Measurements from ENCODE around the gene KCNIP3.

KCNIP3 gene

DNA sequence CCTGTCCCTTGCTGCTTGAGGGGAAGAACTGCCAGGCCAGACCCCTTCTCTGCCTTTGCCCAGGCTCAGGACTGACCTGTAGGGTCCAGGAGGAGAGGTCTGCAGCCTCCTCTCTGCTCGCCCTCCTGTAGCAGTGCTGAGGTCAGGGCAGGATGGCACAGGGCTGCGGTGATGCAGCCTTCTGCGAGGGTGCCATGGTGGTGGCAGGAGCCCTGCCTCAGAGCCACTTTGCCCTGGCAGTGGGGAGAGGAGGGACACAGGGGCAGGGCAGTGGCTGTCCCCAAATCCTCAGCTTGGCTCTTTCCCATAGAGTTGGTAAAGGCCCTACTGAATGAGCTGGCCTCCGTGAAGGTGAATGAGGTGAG, 22.0 kb upstream of the KCNIP3 start:
- no peak for DNase-seq

- no peak for DNase-seq
These were observed 21.4 kb upstream of the KCNIP3 start for GRCh38 chr2:95275601-95276243.

- no peak for DNase-seq
These were observed 20.8 kb upstream of the KCNIP3 start for GRCh38 chr2:95276244-95276887.

DNA sequence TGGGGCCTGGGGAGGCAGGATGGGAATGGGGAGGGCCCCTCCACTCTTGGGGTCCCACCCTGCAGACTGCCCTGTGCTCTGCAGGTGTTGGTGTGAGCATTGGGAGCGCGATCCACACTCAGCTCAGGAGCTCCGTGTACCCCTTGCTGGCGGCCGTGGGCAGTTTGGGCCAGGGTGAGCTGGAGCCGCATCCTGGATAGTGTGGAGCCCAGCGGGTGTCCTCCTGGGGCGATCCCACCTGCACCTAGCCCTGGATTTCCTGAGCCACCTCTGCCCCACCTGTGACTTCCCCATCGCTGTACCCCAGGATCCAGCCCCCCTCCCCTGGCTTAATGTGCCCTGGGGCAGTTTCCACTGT, 20.3 kb upstream of the KCNIP3 start:
- no peak for DNase-seq

- no peak for DNase-seq
These were observed 19.8 kb upstream of the KCNIP3 start for GRCh38 chr2:95277246-95277906.

- no peak for DNase-seq
These were observed 19.1 kb upstream of the KCNIP3 start for GRCh38 chr2:95278051-95278471.

DNA sequence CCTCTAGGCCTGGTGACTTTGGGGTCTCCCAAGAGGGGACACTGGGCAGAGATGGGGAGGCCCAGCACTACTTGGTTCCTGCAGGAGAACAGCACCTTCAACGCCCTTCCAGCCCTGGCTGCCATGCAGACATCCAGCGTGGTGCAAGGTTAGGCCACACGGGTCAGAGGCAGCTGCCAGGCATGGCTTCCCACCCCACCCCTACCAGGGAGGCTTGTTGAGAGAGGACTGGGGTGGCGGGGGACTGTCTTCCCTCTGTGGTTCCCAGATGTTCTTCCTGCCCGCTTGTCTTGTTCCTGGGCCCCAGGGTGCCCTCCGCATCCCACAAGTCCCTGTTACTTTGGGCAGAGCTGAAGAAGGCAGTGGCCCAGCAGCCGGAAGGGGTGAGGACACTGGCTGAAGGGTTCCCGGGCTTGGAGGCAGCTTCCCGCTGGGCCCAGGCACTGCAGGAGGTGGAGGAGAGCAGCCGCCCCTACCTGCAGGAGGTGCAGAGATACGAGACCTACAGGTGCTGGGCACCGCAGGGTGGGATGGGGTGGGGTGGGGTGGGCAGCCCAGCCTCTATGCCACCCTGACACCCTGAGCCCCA, 18.4 kb upstream of the KCNIP3 start:
- DNase-seq: no peak

- no peak for DNase-seq
These were observed 17.6 kb upstream of the KCNIP3 start for GRCh38 chr2:95279435-95280035.

DNA sequence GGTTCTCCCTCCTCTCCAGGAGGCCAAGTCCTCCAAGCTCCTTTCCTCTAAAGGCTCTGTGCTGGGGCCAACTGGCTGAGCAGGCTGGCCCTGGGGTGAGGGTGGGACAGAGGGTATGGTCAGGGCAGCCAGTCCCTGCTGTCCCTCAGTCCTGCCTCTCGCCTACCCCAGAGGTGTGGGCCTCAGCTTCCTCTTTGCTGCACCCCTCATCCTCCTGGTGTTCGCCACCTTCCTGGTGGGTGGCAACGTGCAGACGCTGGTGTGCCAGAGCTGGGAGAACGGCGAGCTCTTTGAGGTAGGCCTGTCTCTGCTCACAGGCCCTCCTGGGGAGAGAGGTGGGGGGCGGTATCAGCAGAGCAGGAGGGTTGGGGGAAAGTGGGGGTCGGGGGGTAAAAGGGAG, 16.1 kb upstream of the KCNIP3 start:
- no peak for DNase-seq

DNA sequence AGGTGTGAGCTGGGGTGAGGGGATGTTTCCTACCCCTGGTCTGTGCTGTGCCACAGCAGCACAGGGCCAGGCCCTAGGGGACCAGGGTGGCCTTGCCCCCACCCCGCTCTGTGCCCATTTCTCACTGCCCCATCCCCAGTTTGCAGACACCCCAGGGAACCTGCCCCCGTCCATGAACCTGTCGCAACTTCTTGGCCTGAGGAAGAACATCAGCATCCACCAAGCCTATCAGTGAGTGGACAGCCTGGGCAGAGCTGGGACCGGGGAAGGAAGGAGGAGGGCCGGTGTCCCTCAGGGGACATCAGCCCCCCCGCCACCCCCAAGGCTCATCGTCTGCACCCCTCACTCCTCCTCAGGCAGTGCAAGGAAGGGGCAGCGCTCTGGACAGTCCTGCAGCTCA, 15.4 kb upstream of the KCNIP3 start:
- no peak for DNase-seq

DNA sequence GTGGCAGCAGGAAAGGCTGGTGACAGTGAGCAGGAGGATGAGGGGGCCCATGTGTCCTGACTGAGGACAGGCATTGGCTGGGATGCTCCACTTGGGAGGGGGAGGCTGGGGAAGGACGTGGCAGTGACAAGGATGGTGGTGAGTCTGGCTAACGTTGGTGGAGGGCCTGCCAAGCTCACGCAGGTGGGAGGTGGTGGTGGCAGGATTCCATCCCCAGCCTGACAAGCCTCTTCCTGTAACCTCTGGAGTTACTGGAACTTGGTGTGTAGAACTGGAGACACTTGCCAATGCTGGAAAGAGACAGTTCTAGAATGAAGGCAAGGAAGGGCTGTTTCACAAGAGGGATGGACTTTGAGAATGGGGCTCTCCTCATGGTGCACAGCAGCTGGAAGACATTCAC, 14.7 kb upstream of the KCNIP3 start:
- no peak for DNase-seq

- no peak for DNase-seq
These were observed 13.6 kb upstream of the KCNIP3 start for GRCh38 chr2:95283562-95283961.

DNA sequence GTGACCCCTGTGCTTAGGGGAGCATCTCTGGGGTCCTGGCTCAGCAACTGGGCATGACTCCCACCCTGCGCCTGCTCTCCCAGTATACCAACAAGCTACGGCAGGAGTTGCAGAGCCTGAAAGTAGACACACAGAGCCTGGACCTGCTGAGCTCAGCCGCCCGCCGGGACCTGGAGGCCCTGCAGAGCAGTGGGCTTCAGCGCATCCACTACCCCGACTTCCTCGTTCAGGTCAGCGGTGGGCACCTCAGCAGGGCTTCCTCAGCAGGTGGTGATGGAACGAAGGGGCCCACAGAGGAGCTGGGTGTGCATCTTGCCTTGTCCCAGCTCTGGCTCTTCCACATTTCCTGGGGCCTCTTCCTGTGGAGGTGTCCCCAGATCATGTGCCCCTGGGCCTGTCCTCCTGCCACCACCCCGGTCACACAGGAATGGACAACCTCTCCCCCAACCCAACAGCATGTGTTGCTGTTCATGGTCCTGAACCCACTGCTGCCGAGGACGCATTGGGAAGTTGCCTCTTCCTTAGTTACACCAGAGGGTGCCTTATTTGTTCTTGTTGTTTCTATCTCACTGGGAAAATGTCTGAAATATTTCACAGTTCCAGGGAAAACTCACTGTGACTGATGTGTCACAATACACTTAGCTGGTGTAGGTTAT, 12.1 kb upstream of the KCNIP3 start:
- DNase-seq: no peak

- DNase-seq: no peak
These were observed 11.6 kb upstream of the KCNIP3 start for GRCh38 chr2:95285542-95285932.

- no peak for DNase-seq
These were observed 9.8 kb upstream of the KCNIP3 start for GRCh38 chr2:95287336-95287735.

DNA sequence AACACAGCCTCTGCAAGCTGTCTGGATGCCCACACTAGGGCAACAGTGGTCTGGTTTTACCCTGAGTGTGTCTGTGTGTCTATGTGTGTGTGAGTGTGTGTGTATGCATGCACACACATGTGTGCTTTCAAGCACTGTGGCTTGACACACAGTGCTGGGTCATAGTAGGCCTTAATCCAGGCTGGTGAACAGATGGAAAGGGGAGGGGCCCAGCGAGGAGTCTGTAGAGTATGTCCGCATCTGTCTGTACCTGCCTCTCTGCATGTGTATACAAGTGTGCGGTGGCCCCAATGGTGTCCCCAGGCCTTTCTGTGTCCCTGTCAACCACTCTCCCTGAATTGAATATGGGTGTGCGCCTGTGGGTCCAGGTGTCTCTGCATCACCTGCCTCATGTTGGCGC, 9.3 kb upstream of the KCNIP3 start:
- no peak for DNase-seq

GRCh38 chr2:95289253-95289652, 7.9 kb upstream of the KCNIP3 start:
- no peak for DNase-seq

- no peak for DNase-seq
These were observed 5.9 kb upstream of the KCNIP3 start for GRCh38 chr2:95291222-95291621.

DNA sequence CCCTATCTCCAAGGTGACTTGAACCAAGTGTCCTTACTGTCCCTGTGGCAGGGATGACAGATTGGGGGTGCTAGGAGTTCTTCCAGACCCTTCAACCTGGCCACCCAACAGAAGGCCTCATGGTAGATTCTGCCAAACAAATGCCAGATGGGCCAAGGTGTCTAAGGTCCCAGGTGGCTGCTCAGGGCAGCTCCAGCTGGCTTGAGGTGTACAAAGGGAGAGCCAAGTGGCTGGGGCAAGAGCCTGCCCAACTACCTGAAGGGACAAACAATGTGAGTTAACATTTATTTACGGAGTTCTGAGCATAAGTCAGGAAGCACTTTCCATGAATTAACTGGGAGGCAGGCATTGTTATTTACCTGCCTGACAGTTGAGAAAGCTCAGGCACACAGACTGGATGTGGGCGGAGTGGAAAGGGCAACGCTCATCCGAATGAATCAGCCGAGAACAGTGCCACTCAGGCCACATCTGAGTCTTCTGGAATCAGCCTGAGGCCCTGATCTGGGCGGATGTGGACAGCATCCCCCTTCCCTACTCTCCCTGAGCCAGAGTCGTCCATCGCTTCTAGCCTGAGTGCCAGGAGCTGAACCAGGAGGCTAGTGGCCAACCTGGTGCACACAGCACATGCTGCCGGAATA, 4.4 kb upstream of the KCNIP3 start:
- no peak for DNase-seq

DNA sequence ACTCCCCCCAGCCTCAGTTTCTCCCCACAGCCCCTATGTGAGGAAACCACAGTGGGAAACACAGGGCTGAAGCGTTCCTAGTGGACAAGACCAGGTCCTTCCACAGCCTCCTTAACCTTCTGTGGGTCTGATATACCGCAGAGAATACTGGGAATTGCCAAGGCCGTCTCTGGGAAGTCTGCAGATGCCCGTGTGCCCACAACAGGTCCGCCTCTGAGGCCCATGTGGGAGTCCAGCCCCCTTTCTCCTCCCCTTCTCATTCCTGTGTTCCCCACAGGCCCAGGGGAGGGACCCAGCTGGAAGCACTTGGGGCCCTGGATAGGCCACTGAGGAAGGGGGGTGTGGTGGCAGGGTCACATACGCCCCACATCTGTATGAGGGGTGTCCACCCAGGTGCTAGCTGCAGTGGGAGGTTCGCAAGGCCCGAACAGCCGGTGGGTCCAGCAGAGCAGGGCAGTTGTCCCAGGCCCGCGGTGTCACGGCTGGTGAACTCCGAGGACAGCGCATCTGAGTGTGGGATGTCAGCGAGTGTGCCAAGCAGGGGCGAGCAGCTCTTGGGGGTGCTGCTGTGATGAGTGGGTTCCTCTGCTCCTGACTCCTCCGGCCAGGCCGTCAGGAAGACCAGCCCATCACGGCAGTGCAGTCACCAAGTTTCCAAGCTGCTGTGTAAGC, 2.4 kb upstream of the KCNIP3 start:
- DNase-seq: no peak

DNA sequence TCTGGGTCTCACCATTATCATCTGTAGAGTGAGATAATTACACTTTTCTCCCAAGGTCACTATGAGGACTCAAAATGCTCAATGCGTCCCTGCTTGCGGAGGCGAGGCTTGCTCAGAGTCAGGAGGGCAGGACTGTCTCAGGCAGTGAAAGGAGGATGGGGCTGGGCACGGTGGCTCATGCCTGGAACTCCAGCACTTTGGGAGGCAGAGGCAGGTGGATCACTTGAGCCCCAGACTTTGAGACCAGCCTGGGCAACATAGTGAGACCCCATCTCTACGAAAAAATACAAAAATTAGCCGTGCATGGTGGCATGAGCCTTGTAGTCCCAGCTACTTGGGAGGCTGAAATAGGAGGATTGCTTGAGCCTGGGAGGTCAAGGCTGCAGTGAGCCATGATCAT, 1.8 kb upstream of the KCNIP3 start:
- DNase-seq: no peak

DNA sequence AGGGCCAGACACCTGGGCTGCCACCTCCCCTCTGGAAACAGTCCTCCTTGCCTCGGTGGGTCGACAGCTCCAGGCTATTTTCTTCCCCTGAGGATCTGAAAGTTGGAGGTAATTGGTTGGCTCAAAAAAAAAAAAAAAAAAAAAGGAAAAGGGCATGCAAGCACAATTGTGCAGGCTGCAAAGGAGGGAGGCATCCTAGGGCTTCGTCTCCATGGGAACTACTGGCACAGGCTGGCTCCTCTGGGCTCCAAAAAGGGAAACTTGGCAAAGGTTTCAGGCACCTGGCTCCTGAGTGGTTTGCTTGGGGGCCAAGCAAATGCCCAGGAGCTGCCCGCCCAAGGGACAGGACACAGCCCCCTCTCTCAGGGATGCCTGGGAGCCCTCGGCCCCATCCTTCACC, 1.1 kb upstream of the KCNIP3 start:
- DNase-seq: peak; percentile 60
